Daoy (cell line): Measurements from ENCODE around the gene GNB1L. TPM values are rescaled to one million over a fixed set of nuclear protein-coding genes. Genes with fewer than 3 reads are reported as not detected.
"Not testable (repeated sequence)": the region's sequence is repeated elsewhere in the genome, so short reads cannot be mapped to it uniquely, and the experiment has no call there.

Experiments used
- DNase-seq: peaks from one replicate; pipeline ENCODE4 v3.0.0-alpha.2; 2015; ENCODE audit warnings: low read depth
- total RNA-seq: library from RNA; depleted of rRNA; stranded (reverse); fragments of >200 nt; shearing (Covaris generic); gene quantifications from 2 replicates; pipeline ENCODE4 v1.2.3, GENCODE V29; 2014

GNB1L gene
- total RNA-seq, 1 experiment from 2014 or later, result 16.1 TPM

GRCh38 chr22:19889951-19890350 lies 35.3 kb upstream of the GNB1L start:
- no peak for DNase-seq

- no peak for DNase-seq
These were observed 33.6 kb upstream of the GNB1L start for GRCh38 chr22:19888131-19888746.

GRCh38 chr22:19887256-19887985 lies 32.7 kb upstream of the GNB1L start:
- DNase-seq, result no peak

- no peak for DNase-seq
These were observed 32.1 kb upstream of the GNB1L start for GRCh38 chr22:19886605-19887255.

DNA sequence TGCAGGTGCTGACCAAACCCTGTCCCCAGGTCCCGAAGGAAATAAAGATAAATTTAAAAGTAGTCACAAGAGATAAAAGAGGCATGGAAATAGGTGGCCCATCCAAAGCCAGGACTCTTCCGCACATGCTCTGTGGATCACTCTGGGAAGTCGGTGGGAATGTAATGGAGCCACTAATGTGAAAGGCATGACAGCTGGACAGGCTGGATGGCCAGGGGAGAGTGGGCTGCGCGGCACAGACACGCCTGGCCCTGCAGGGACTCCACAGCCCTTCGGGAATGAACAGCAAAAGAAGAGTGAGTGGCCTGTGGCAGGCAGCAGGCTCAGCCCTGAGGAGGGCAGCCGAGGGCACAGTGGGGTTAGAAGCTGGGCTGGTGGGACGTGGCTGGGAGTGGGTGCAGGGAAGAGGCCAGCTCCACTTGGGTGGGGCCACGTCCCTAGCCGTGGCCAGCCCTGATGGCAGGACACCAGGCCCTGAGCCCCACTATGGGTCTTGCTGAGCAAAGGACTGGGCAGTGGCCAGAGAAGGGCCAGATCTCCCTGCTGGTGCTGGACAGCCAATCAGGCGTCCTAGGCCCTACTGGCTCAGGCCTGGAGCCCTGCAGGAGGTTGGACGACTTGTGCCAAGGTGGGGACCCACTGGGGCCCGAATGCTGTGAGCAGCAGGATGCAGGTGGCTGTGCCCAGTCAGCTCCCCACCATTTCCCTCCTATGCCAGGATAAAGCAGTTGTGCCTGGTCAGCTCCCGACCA lies 31.3 kb upstream of the GNB1L start:
- DNase-seq, result no peak

GRCh38 chr22:19884954-19885751 lies 30.5 kb upstream of the GNB1L start:
- peak; percentile 4 for DNase-seq

GRCh38 chr22:19884161-19884953 lies 29.7 kb upstream of the GNB1L start:
- DNase-seq, result no peak

- DNase-seq, result not testable (repeated sequence)
These were observed 28.8 kb upstream of the GNB1L start for GRCh38 chr22:19883446-19883845.

DNA sequence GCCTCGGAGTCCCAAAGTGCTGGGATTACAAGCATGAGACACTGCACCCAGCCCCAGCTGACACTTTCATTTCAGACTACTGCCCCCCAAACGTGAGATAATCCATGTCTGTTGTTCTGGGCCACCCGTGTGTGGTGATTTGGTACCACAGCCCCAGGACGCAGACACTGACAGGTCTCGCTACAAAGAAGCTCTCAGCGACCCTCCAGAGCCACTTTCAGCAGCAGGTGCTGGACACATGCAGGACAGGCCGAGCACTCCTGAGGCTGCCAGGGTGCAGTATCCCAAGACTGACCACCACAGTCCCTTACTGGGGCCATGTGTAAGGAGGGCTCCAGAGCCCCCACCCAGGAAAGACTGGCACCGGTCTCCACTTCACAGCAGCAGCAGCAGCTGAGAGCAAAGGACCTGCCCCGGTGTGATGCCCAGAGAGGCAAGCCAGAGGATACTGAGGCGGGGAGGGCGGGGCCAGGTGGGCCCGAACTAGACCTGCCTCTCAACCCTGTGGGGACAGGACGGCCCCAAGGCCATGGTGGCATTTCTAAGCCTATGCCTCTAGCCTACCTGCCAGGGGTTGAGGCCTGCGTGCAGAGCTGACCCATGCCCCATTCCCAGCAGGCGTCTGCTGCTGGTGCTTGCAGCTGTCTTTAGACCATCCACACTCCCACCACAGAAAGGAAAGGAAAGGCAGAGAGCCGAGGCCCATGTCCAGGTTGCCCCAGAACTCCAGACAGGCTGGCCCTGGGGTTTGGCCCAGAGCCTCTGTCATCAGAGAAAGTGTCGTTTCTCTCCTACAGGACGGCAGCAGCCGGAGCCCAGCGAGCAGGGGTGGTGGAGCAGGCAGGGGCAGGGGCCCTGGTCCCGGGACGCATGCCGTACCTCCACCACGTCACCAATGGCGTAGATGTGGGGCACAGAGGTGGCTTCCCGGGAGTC lies 28.0 kb upstream of the GNB1L start:
- peak; percentile 5 for DNase-seq

DNA sequence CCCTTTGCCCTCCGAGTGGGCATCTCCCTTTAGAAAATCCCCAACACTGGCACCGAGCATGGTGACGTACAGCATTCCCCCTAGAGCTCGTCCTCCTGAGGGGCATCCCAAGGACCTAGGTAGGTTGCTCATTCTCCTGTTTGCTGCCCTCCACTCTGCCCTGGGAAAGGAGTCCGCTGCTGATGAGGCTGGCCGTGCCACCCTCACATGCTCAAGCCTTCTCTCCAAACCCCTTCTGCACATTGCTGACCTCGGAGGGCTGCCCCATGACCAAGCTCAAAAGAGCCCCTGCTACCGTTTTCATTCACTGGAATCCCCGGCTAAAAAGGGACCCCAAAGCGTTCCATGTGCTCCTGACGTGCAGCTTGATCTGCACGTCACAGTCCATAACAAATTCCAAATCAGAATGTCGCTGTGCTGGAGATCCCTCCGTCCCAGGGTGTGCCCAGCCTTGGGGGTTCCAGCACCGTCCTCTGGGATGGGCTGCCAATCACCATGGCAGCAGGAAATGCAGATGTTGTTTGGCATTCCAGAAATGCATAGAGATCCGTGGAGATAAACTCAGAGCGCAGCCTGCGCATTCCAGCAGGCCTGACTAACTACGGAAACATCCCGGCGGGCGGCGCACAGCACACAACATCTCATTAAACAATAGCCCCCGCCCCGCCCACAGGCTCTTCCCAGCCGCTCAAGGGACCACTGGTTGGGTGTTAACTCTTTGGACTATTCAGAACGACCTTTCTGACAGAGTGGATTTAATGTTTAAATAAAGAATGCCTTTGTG lies 26.3 kb upstream of the GNB1L start:
- DNase-seq, result peak; percentile 97

GRCh38 chr22:19879992-19880785 lies 25.5 kb upstream of the GNB1L start:
- peak; percentile 30 for DNase-seq

- DNase-seq, result no peak
These were observed 24.9 kb upstream of the GNB1L start for GRCh38 chr22:19879643-19879991.

GRCh38 chr22:19879246-19879570 lies 24.5 kb upstream of the GNB1L start:
- peak; percentile 1 for DNase-seq

GRCh38 chr22:19878461-19879245 lies 24.0 kb upstream of the GNB1L start:
- no peak for DNase-seq

DNA sequence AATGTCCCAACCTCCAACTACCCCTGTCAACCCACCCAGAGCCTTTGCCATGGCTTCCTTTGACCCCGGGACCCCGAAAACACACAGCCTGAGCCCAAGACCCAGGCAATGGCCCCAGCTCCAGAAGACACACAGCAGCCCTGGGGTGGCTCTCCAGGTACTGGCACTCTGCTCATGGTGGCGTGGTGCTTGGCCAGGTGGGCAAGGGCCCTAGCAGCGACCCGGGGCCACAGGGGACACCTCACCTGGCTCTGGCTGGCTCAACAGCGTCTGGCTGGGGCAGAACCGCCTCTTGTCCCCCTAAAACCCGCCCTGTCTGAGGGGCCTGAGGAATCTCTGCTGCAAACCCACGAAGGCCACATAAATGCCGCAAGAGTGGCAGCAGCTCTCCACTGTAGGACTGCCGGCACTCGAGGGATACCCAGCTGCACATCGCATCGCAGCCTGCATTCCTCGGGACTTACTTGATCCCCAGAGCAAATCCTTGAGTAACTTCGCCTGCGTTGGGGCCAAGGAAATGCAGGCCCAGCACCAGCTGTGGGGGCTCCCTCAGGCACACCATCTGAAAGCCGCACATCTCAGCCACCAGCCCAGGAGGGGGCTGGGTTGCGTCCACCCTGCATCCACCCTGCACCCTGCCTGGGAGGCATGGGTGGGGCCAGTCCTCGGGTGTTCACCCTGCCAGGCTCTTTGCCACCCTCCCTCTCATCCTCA lies 23.1 kb upstream of the GNB1L start:
- DNase-seq, result peak; percentile 39

DNA sequence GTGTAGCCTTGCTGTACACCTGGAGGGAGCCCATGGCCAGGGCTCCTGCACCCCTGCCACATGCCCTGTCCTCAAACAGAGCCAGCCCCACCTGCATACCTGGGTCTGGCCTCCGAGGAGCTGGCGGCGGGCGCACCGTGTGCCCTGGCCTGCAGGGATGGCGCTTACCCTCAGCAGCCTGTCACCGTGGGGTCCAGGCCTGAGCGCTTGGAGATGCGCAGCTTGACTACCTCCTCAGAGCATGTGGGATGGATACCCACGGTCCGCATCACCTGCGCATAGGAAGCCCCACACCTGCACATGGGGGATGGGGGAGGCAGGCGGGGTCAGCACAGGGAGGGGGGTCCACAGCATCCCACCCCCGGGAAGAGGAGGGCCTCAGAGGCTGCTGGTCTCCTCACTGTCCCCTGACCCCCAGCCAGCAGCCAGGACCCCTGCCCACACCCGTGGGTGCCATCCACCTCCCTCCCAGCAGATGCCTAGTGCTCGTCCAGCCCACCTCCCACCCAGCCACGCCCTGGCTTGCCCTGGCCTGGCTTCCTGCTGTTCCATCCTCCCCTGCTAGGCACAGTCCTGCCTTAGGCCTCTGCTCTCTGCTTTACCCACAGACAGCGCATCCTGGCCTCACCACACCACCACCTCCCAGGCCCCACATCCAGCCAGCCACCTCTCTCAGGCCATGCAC lies 22.4 kb upstream of the GNB1L start:
- peak; percentile 11 for DNase-seq
